ENCODE results near the gene ADAM12.

DNA sequence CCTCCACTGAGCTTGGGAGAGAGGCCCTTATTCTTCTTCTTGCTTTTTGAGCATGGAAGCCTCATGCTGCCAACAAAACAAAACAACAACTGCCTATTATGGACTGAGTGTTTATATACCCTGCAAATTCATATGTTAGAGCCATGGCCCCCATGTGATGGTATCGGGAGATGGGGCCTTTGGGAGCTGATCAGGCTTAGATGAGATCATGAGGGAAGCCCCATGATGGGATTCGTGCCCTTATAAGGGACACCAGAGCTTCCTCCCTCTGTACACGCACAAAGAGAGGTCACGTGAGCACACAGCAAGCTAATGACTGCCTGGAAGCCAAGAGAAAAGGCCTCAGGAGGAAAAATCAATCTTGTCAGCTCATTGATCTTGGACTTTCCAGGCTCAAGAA, 256.9 kb downstream of the ADAM12 start:
- no peak for TF ChIP-seq POLR2AphosphoS5 (IDR thresholded peaks at IDR 0.05; ENCODE audit: borderline replicate concordance, low read depth, low read length)
- no peak for TF ChIP-seq EZH2 (IDR thresholded peaks at IDR 0.05)
- TF ChIP-seq FOXP2 (optimal IDR thresholded peaks at IDR 0.05; ENCODE audit: control extremely low read depth, extremely low read length, insufficient read depth), result no peak

All from SK-N-MC (cell line).